ENCODE results near the gene PNPLA1.
"Not testable (repeated sequence)": the region's sequence is repeated elsewhere in the genome, so short reads cannot be mapped to it uniquely, and the experiment has no call there.

Gene PNPLA1

GRCh38 chr6:36333171-36333895, 63.5 kb downstream of the PNPLA1 start:
- no peak for DNase-seq (ENCODE audit: low read depth, low spot score)
- no peak overlapping the region for H3K27ac ChIP-seq

- no peak overlapping the region for H3K27ac ChIP-seq
- DNase-seq (ENCODE audit: low read depth, low spot score), result no peak
Measured at GRCh38 chr6:36333931-36334725, 64.3 kb downstream of the PNPLA1 start.

GRCh38 chr6:36334832-36335459, 65.1 kb downstream of the PNPLA1 start:
- DNase-seq (ENCODE audit: low read depth, low spot score), result peak; percentile 52
- no peak overlapping the region for H3K27ac ChIP-seq

GRCh38 chr6:36335465-36336207, 65.8 kb downstream of the PNPLA1 start:
- no peak overlapping the region for H3K27ac ChIP-seq
- DNase-seq (ENCODE audit: low read depth, low spot score), result no peak

GRCh38 chr6:36336208-36336710, 66.4 kb downstream of the PNPLA1 start:
- H3K27ac ChIP-seq, result no peak overlapping the region
- no peak for DNase-seq (ENCODE audit: low read depth, low spot score)

- no peak for DNase-seq (ENCODE audit: low read depth, low spot score)
- no peak within 1 kb of the TSS for H3K27ac ChIP-seq
Measured at GRCh38 chr6:36336779-36337241, 67.0 kb downstream of the PNPLA1 start, which contains the start of gene BNIP5. Gene BNIP5, minus strand, starts transcription at chr6:36336888. Its CDS starts 6,198 bp downstream, at chr6:36330690.

- H3K27ac ChIP-seq, result no peak overlapping the region
- no peak for DNase-seq (ENCODE audit: low read depth, low spot score)
Measured at GRCh38 chr6:36337814-36338213, 68.0 kb downstream of the PNPLA1 start.

- DNase-seq (ENCODE audit: low read depth, low spot score); H3K27ac ChIP-seq: not testable (repeated sequence)
Measured at GRCh38 chr6:36338223-36338622, 68.4 kb downstream of the PNPLA1 start.

GRCh38 chr6:36339146-36339545, 69.3 kb downstream of the PNPLA1 start:
- H3K27ac ChIP-seq, result no peak overlapping the region
- no peak for DNase-seq (ENCODE audit: low read depth, low spot score)

- no peak overlapping the region for H3K27ac ChIP-seq
- no peak for DNase-seq (ENCODE audit: low read depth, low spot score)
Measured at GRCh38 chr6:36340306-36340617, 70.4 kb downstream of the PNPLA1 start.

GRCh38 chr6:36340618-36341454, 71.0 kb downstream of the PNPLA1 start:
- no peak overlapping the region for H3K27ac ChIP-seq
- DNase-seq (ENCODE audit: low read depth, low spot score), result no peak

GRCh38 chr6:36343109-36343680, 73.3 kb downstream of the PNPLA1 start:
- no peak for DNase-seq (ENCODE audit: low read depth, low spot score)
- H3K27ac ChIP-seq, result no peak overlapping the region

GRCh38 chr6:36345681-36346466, 76.0 kb downstream of the PNPLA1 start:
- H3K27ac ChIP-seq, result no peak overlapping the region
- DNase-seq (ENCODE audit: low read depth, low spot score), result no peak

GRCh38 chr6:36346486-36347273, 76.8 kb downstream of the PNPLA1 start:
- no peak for DNase-seq (ENCODE audit: low read depth, low spot score)
- no peak overlapping the region for H3K27ac ChIP-seq

GRCh38 chr6:36347621-36348020, 77.8 kb downstream of the PNPLA1 start:
- no peak for DNase-seq (ENCODE audit: low read depth, low spot score)
- no peak overlapping the region for H3K27ac ChIP-seq

- H3K27ac ChIP-seq, result no peak overlapping the region
- DNase-seq (ENCODE audit: low read depth, low spot score), result peak; percentile 74
Measured at GRCh38 chr6:36349240-36349639, 79.4 kb downstream of the PNPLA1 start.

- no peak for DNase-seq (ENCODE audit: low read depth, low spot score)
- no peak overlapping the region for H3K27ac ChIP-seq
Measured at GRCh38 chr6:36350082-36350481, 80.2 kb downstream of the PNPLA1 start.

All from epithelial cell of prostate (primary cell).